Glomerular endothelial cell (primary cell): ENCODE measurements around the gene ZNF678. TPM values are rescaled to one million over a fixed set of nuclear protein-coding genes. Genes with fewer than 3 reads are reported as not detected.
"Not testable (repeated sequence)": the region's sequence is repeated elsewhere in the genome, so short reads cannot be mapped to it uniquely, and the experiment has no call there.

ENCODE experiments used
- DNase-seq: peaks from one replicate; pipeline ENCODE4 v3.0.0-alpha.2; 2011; ENCODE audit warnings: low read depth, low spot score; ENCODE audit errors: extremely low read depth
- total RNA-seq: library from RNA; depleted of rRNA; stranded (reverse); fragments of >200 nt; gene quantifications from 2 replicates; pipeline ENCODE4 v1.2.3, GENCODE V29; 2015

ZNF678 gene
- total RNA-seq, 1 donor from 2014 or later: 12.1 TPM

DNA sequence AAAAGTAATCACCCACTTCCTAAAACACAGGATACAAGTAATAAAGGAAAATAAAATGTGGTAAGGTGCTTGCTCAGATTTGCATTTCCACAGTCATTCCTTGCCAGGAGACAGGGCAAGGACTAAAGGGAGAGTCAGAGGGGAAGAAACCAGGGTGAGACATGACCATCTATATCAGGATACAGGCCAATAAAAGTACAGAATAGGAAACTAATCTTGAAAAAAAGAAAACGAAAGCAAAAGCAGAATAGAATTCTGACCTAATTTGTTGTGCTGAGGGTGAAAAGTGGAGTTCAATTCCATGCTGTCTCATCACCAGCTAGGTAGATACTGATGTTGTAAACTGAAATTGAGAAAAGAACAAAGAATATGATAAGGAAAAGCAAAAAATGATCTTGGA lies 144.5 kb downstream of the ZNF678 start:
- no peak for DNase-seq

DNA sequence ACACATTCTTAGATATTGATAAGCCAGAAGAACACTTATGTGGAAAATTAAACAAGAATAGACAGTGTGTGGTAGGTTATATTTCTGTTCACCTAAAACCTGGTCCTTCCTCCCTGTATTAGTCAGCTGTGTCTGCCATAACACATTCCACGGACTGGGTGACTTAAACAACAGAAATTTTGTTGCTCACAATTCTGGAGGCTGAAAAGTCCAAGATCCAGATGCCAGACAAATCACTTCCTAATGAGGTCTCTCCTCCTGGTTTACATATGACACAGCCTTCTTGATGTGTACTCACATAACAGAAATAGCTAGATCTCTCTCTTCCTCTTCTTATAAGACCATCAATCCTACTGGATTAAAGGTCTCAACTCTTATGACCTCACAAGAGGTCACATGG lies 146.1 kb downstream of the ZNF678 start:
- no peak for DNase-seq

DNA sequence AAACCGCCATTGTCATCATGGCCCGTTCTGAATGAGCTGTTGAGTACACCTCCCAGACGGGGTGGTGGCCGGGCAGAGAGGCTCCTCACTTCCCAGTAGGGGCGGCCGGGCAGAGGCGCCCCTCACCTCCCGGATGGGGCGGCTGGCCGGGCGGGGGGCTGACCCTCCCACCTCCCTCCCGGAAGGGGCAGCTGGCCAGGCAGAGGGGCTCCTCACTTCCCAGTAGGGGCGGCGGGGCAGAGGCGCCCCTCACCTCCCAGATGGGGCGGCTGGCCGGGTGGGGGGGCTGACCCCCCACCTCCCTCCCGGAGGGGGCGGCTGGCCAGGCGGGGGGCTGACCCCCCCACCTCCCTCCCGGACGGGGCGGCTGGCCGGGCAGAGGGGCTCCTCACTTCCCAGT lies 147.1 kb downstream of the ZNF678 start:
- not testable (repeated sequence) for DNase-seq

DNA sequence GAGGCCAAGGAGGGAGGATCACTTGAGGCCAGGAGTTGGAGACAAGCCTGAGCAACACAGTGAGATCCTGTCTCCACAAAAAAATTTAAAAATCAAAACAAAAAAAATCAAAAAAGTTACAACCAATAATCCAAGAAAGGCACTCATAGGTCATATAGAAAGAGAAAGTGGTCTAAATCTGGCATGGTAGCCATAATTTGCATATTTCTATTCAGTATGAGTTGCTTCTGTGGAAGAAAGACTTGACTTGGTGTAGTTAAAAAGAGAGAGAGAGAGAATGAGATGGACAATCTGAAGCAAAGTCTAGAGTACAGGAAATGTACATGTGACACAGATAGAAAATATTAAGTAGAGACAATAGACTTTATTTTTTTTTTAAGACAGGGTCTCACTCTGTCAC lies 149.3 kb downstream of the ZNF678 start:
- DNase-seq: no peak

DNA sequence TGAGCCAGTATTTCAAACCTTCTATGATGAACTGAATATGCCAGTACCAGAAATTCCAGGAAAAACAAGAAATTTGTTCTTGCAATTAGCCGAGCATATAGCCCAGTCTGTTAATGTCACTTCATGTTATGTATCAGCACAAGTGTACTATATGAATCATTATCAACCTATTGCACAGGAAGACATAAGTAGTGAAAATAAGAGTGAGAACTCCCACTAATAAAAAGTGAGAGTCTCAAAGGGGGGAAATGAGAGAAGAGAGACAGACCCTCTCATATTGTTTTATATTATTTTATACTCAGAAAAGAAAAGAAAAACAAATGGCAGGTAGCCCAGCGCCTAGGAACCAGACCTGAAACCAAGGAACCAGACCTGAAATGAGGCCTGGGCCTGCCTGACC lies 155.6 kb downstream of the ZNF678 start:
- DNase-seq: no peak

DNA sequence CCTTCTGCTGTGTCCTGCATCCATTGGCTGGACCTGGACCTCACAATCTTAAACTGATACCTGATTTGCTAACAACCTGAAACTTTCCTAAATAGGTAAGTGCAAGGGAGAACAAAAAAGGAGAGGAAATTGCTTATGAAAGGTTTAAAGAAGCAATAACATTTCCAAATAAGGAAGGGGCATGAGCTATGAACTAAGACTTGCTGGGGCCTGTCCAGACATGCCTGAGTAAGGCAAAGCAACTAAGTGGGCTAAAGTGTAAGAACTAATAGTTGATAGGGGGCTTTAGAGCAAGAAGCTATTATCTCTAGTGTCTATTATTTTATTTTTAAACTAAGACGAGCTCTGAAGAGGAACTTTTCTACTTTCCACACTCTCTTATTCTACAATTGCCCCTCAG lies 160.1 kb downstream of the ZNF678 start:
- DNase-seq: no peak

DNA sequence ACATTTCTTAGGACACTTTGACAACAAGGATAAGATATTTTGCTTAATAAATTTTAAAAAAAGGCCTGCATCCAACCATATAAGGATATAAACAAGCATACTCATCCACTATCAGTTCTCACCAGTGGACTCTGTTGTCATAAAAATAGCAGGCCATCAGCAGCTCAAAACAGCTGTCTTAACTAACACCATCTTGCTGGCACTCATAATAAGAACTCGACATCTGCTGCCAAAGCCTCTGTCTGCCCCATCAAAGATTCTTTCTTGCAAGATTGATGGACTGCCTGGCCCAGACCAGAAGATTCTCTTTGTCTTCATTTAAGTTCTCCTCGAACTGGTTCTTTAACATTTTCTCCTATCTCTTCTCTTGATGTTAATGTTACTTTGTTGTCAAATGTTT lies 161.7 kb downstream of the ZNF678 start:
- DNase-seq: no peak

DNA sequence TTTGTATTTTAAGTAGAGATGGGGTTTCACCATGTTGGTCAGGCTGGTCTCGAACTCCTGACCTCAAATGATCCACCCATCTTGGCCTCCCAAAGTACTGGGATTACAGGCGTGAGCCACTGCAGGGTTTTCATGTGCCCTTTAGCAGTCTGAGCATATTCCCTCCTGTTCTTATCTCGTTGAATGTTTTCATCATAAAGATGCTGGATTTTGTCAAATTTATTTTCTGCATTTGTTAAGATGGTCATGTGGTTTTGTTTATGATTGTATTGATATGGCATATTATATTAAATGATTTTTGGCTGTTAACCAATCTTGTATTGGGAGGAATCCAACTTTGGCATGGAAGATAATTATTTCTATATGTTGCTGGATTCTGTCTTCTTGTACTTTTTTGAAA lies 163.0 kb downstream of the ZNF678 start:
- no peak for DNase-seq

Other genes with a start within 250 kb of the ZNF678 start
- 83.6 and 129 TPM in 2 replicates for gene CDC42BPA, start 245.1 kb upstream of the ZNF678 start, total RNA-seq
- gene JMJD4, start 171.7 kb downstream of the ZNF678 start, total RNA-seq: 20.7 and 24.8 TPM in 2 replicates
- gene SNAP47, start 171.9 kb downstream of the ZNF678 start, total RNA-seq: 30.9 and 40.1 TPM in 2 replicates